GM12891 (cell line): ENCODE results near the gene ZNF480.
A peak's percentile ranks its signal among the peaks of the same experiment; 100 is the strongest.

Experiments used
- PAX5 ChIP-seq: IDR thresholded peaks from 2 replicates; pipeline ENCODE4 v1.6.1; 2011; ENCODE audit warnings: low read length, moderate library complexity, mild to moderate bottlenecking; ENCODE audit not compliant: insufficient read depth, severe bottlenecking
- POLR2A ChIP-seq: IDR thresholded peaks from 2 replicates; pipeline ENCODE4 v1.6.1; 2011; ENCODE audit warnings: low read depth, low read length, control low read depth
- POLR2AphosphoS5 ChIP-seq: IDR thresholded peaks from 2 replicates; pipeline ENCODE4 v1.6.1; 2011; ENCODE audit warnings: low read depth, low read length, control low read depth
- POU2F2 ChIP-seq: IDR thresholded peaks from 2 replicates; pipeline ENCODE4 v1.6.1; 2011; ENCODE audit warnings: low read depth, mild to moderate bottlenecking, control low read depth, low read length, moderate library complexity
- TAF1 ChIP-seq: IDR thresholded peaks from 2 replicates; pipeline ENCODE4 v1.6.1; 2011; ENCODE audit warnings: low read depth, low read length, control low read depth

GRCh38 chr19:52269338-52270261 lies 27.4 kb upstream of the ZNF480 start, which contains the start of gene ZNF766:
- TF ChIP-seq POLR2A = peak; percentile 85
- TF ChIP-seq POLR2AphosphoS5 = peak; percentile 76
- TF ChIP-seq POU2F2 = no peak
- peak; percentile 87 for TF ChIP-seq TAF1
- no peak for TF ChIP-seq PAX5
